GM18870 (cell line): ENCODE results near the gene HYCC1.
A peak's percentile ranks its signal among the peaks of the same experiment; 100 is the strongest.
"Not testable (repeated sequence)": the region's sequence is repeated elsewhere in the genome, so short reads cannot be mapped to it uniquely, and the experiment has no call there.

ENCODE experiments used
- ATAC-seq: cut with Tn5 transposase; IDR thresholded peaks from one replicate; pipeline ENCODE4 v1.9.1; 2021; ENCODE audit warnings: moderate library complexity; ENCODE audit not compliant: unreplicated experiment

Gene HYCC1

DNA sequence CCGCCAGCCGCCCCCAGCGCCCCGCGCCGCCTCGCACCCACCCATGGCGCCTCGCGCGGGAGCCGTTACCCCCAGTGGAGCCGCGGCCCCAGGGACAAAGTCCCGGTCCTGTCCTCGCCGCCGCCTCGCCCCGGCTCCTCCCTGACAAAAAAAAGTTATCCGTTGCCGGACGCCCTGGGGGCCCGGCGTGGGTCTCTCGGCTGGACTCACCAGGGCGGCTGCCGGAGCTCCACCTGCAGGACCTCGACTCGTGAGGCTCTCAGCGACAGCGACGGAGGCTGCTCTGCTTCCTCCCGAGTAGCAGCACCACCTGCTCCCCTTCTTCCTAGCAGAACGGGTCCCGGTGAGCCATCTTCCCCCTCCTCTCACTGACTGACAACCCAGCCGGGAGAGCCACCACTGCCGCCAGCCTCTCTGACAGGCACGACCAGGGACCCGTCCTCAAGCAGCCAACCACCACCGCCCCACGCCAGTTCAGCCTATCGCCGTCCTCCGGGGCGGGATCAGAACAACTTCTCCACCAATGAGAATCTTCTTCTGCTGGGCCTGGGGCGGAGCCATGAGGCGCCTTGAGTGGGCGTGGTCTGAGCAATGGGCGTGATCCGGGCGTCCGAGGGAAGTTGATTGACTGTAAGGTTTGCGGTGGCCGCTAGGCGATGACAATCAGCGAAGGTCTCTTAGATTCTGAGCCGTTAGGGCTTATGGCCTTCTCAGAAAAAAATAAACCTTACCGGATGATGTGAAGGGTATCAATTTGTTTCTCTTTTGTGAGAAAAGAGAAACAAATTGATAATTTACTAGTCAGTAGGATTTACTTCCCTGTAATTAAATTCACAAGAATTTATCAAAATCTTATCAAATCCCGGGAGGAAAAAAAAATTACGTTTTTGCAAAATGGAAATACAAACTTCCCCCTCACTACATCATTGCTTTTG is at the start of gene HYCC1:
Gene HYCC1, minus strand, starts transcription at position 416 of the 935 bp plus-strand sequence. CDS start 23,019 bp downstream, outside the sequence.
- peak; percentile 95 for ATAC-seq

- no peak for ATAC-seq
Observed at GRCh38 chr7:23062452-23062851, 48.5 kb upstream of the HYCC1 start.

- no peak for ATAC-seq
Observed at GRCh38 chr7:23061327-23061726, 47.4 kb upstream of the HYCC1 start.

GRCh38 chr7:23058408-23059096 is 44.6 kb upstream of the HYCC1 start:
- ATAC-seq, result no peak

DNA sequence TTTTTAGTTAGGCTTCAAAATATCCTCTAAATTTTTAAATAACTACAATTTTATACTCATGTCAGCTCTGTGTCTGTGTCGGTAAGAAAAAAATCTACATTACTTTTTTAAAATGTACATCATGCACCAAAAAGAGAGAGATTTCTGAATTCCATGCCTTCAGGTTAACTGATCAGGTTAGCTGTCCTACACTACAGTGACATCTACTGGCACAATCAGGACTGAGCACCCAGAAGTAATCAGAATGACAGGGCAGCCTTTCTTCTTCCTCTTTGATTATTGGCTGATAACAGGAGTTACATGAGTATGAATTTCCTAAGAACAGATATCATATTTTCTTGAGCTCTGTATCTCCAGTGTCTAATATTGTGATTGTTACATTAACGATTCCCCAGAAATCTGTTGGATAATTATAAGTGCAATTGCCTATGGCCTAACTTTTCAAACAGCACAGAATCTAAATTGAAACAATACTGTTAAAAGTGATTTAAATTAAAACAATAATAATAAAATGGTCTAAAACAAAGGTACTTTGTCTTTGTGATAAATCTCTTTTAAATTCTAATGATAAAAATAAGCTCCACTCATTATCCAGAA is 41.8 kb upstream of the HYCC1 start:
- ATAC-seq, result peak; percentile 55

DNA sequence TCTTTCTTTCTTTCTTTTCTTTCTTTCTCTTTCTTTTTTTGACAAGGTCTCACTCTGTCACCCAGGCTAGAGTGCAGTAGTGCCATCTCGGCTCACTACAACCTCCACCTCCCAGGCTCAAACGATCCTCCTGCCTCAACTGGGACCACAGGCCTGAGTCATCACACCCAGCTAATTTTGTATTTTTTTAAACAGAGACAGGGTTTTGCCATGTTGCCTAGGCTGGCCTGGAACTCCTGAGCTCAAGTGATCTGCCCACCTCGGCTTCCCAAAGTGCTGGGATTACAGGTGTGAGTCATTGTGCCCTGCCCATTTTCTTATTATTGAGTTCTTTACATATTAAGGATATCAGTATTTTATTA is 37.2 kb upstream of the HYCC1 start:
- ATAC-seq, result not testable (repeated sequence)

DNA sequence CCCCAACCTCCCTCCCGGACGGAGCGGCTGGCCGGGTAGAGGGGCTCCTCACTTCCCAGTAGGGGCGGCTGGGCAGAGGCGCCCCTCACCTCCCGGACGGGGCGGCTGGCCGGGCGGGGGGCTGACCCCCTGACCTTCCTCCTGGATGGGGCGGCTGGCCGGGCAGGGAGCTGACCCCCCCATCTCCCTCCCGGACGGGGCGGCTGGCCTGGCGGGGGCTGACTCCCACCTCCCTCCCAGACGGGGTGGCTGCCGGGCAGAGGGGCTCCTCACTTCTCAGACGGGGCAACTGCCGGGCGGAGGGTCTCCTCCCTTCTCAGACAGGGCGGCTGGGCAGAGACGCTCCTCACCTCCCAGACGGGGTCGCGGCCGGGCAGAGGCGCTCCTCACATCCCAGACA is 32.4 kb upstream of the HYCC1 start:
- not testable (repeated sequence) for ATAC-seq

GRCh38 chr7:23045086-23045485 is 31.2 kb upstream of the HYCC1 start:
- ATAC-seq, result not testable (repeated sequence)

DNA sequence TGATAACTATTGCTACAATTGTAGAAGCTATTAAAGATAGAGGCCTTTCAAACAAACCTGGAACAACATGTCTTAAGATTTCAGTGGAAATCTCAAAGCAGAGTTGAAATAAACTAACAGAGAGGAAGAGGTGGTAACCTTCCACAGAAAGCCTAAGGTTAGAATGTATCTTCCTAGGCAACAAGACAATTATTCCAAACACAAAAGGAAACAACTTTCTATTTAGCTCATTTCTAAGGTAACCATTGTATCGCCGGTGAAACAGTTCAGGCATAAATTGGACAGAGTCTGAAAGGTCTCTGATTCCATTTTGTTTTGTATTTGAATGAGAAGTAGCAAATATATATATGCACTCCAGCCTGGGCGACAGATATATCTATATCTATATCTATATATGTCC is 30.7 kb upstream of the HYCC1 start:
- ATAC-seq, result no peak

- no peak for ATAC-seq
Observed at GRCh38 chr7:23043441-23043840, 29.5 kb upstream of the HYCC1 start.

GRCh38 chr7:23039674-23040073 is 25.7 kb upstream of the HYCC1 start:
- ATAC-seq, result not testable (repeated sequence)

- ATAC-seq, result not testable (repeated sequence)
Observed at GRCh38 chr7:23035542-23036371, 21.8 kb upstream of the HYCC1 start.

DNA sequence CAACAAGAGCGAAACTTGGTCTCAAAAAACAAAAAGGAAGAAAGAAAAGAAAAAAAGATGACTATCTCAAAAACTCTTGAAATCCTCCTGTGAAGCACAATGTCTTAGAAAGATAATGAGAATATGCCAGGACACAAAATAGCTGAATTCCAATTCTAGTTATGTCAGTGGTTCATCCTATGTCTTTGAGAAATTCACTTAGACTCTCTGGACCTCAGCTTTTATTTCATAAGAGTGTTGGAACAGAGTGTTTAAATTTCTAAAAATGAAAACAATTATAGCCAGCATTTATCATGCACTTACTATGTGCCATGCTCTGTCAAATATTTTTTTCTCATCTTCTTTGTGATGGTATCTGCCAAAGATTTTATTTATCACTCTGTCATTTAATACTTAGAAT is 13.3 kb upstream of the HYCC1 start:
- ATAC-seq, result no peak

DNA sequence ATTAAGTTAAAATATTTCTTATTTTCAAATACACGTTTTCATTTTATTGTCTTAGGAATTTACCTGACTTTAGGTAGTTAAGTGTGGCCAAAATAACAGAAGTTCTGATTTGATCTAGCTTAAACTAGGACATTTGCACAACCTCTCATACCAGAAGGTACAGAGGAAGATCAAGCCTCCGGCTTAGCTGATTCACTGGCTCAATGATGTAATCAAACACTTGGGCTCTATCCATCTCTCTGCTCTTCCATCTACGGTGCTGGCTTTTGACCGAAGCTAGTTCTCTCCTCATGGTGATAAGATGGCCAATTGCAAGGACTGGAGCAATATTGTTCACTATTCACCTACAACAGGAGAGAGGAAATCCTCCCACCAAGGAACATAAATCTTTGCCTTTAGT is 12.2 kb upstream of the HYCC1 start:
- no peak for ATAC-seq

GRCh38 chr7:23024454-23024853 is 10.5 kb upstream of the HYCC1 start:
- no peak for ATAC-seq

DNA sequence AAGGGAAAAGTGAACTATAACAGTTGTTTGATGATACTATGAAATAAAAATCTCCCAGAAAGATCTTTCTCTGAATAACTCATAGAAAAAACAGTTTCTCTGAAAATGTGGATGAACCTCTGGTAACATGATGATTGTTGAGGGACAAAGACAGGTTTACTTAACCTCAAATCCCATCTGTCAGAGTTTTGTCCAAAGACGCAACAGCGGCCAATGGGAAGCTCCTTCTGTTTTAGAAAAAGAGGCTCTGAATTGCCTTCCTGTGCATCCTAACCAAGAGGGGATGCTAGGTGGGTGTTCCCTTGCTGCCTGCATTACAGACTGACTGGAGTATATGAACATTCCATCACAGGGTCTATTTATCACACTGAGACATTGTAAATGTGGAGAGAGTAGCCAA is 8.9 kb upstream of the HYCC1 start:
- ATAC-seq, result no peak

DNA sequence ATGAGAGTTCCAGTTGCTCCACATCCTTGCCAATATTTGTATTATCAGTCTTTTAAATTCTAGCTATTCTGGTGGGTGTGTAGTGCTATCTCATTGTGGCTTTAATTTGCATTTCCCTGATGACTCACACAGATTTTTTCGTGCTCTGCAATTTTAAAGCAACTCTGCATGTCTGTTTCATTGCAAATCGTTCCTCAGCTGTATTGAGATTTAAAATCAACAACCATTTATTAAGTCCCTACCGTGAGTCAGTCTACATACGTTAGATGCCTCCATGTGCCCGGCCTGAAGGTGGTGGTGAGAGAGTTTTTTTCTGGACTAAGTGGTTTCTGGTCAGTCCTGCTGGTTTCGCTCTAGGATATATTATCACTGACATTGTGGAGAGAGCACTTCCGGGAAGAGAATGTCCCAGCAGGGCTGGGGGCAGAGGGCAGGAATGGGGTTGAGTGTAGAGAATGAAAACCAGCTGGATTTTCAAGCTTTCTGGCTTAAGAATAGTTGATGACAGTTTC is 8.4 kb upstream of the HYCC1 start:
- no peak for ATAC-seq

- ATAC-seq, result no peak
Observed at GRCh38 chr7:23021596-23021995, 7.7 kb upstream of the HYCC1 start.

GRCh38 chr7:23020742-23021401 is 6.9 kb upstream of the HYCC1 start:
- ATAC-seq, result no peak

DNA sequence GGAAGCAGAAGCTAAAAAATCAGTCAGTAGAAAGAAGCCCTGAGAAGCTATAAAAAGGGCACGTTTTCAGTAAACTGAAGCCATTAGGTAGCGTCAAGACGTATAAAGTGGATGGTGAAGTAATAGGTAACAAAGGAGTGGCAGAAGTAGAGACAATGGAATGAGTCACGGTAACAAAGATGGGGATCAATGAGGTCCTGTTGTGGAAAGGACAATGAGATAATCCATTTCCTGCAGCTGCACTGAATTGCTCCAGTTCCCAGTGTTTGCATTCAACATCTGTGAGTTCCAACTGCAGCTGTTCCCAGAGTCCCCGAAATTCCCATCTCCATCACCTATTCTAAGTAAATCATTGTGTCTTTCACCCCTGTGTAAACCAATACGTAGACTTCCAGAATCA is 4.8 kb upstream of the HYCC1 start:
- ATAC-seq, result no peak
